Right cardiac atrium (tissue), 5 donors: ENCODE measurements around the gene LRP1B. TPM values are rescaled to one million over a fixed set of nuclear protein-coding genes. Genes with fewer than 3 reads are reported as not detected.
"Not testable (repeated sequence)": the region's sequence is repeated elsewhere in the genome, so short reads cannot be mapped to it uniquely, and the experiment has no call there.

Source experiments
- ATAC-seq, 2 donors: fragments of 200-7000 bp; cut with Tn5 transposase; one replicate each; pipeline versions ENCODE4 v1.8.0 to v1.9.1; 2020; ENCODE audit warnings: moderate library complexity in 2 of 2, mild to moderate bottlenecking in 1 of 2
- DNase-seq, 3 donors: peaks; one replicate each; pipeline ENCODE4 v3.0.0-alpha.2; 2020
- H3K27ac ChIP-seq: one replicate; pipeline ENCODE4 v1.5.1; 2013; ENCODE audit warnings: mild to moderate bottlenecking, low read length, control low read depth, moderate library complexity
- H3K27me3 ChIP-seq: one replicate; pipeline ENCODE4 v1.6.1; 2013; ENCODE audit not compliant: control insufficient read depth, insufficient read depth
- H3K4me1 ChIP-seq: one replicate; pipeline ENCODE4 v1.6.1; 2013; ENCODE audit warnings: low read length; ENCODE audit not compliant: control insufficient read depth, insufficient read depth
- H3K4me3 ChIP-seq: one replicate; pipeline ENCODE4 v1.5.1; 2013; ENCODE audit warnings: low read length, control low read depth
- H3K9me3 ChIP-seq: one replicate; pipeline ENCODE4 v1.6.1; 2013; ENCODE audit warnings: low read length; ENCODE audit not compliant: control insufficient read depth
- WGBS: extraction: QIAGEN DNeasy Blood & Tissue Kit; methylation state at CpG from one replicate; pipeline ENCODE4 v1.1.7; 2013; 5-methylcytosine and 5-hydroxymethylcytosine counted together
- intact Hi-C, 4 donors: fragments of 100-400 bp; cut with DNase I; formaldehyde crosslinking; loops; one replicate each; pipeline versions ENCODE4 v1.11.0 to v1.14.0; 2022 to 2023
- polyA plus RNA-seq: library from polyadenylated mRNA; stranded (reverse); fragments of 200-250 nt; gene quantifications from one replicate; pipeline ENCODE4 v1.2.3, GENCODE V29; 2013
- total RNA-seq, 4 donors: library from RNA; stranded (reverse); fragmentation: NEBNext Ultra II Directional; extraction: Animal tissue kit (Norgen Biotek cat#: 25700); gene quantifications; one replicate each; pipeline ENCODE4 v1.2.1, GENCODE V29; 2021
- donor health status: healthy with polysubstance abuse.
- donor health status: DM: no; HTN: yes; CAD: no.
- donor health status: DM: no; HTN: no; CAD: no.
- donor health status: DM: no; HTN: yes; CAD: no; lungs with severe emphysema.
- donor health status: DM: yes; HTN: yes; CAD: no.

Gene LRP1B
- total and polyA plus RNA-seq, 5 donors: 0.21 to 1.8 (median 0.34) TPM

DNA sequence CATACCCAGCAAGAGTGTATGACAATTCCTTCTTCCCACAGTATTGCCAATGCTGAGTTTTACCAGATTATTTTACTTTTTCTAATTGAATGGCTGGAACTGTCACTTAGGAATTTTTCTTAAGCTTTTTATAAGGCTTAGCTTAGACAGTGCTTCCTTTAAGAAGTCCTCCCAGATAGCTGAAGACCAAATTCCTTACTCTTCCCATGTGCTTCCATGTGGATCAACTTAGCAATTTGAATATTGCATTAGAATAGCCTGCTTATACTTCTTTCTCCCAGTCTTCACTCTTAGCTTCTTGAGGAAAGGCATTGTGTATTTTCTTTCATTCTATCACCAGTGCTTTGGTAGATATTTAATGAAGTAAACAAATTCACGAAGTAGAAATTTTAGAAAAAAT, 1144.4 kb downstream of the LRP1B start:
- Histone ChIP-seq H3K27me3 (no peaks in the 10 kb centered on the region), H3K27ac (no peak overlapping the region), H3K9me3 (no peaks in the 10 kb centered on the region), H3K4me3 (no peak overlapping the region), H3K4me1 (no peaks in the 10 kb centered on the region)
- 74% methylated on average over 1 of the region's 1 CpG for WGBS
- no peak for ATAC-seq
- intact Hi-C loops: no loop called here
- DNase-seq: no peak

DNA sequence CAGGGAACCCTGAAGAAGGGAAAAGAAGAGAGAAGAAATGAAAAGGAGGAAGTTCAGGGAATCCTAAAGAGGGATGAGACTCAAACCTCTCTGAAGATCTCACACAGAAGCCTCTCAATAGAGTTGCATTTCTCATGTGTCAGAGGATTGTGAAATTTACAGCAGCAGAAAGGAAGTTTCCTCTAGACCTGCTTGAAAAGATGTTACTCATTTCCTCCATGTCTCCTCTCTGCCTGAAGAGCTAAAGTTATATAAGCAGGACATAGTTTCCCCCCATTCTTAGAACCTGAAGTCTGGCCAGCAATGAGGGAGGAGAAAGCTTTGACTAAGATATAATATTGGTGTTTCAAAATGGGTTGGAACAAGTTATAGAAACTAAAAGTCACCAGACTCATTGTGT, 1155.6 kb downstream of the LRP1B start:
- DNase-seq (no peak), ATAC-seq (no peak)
- intact Hi-C loops: no loop called here
- Histone ChIP-seq H3K4me1 (no peaks in the 10 kb centered on the region), H3K27me3 (no peaks in the 10 kb centered on the region), H3K4me3 (no peak overlapping the region), H3K27ac (no peak overlapping the region), H3K9me3 (no peaks in the 10 kb centered on the region)

DNA sequence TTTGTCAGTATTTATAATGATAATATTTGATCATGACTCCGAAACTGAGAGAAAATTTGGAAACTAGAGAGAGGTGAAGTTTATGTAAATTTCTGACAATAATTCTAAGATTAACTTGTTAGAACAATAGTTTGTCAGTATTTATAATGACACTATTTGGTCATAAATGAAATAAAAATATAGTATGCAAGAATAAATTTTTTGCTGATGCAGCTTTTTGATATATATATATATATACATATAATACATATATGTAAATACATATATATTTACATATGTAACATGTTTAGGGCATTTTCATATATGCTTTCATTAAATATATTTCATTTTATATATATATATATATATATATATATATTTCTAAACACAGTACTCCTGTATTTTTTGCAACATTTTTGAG, 1158.1 kb downstream of the LRP1B start:
- Histone ChIP-seq H3K27ac (no peak overlapping the region), H3K9me3 (no peaks in the 10 kb centered on the region), H3K4me3 (no peak overlapping the region), H3K4me1 (no peaks in the 10 kb centered on the region), H3K27me3 (no peaks in the 10 kb centered on the region)
- WGBS: 74% methylated on average over 1 of the region's 1 CpG
- no peak for DNase-seq
- ATAC-seq: no peak
- intact Hi-C loops: no loop called here

DNA sequence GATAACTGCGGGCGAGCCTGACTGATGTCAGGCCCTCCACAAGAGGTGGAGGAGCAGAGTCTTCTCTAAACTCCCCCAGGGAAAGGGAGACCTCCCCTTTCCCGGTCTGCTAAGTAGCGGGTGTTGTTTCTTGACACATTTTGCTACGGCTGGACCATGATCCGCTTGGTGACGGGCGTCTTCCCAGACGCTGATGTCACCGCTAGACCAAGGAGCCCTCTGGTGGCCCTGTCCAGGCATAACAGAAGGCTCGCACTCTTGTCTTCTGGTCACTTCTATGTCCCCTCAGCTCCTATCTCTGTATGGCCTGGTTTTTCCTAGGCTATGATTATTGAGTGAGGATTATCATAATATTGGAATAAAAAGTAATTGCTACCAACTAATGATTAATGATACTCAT, 1166.5 kb downstream of the LRP1B start:
- H3K27me3 ChIP-seq, intact Hi-C loops, H3K27ac ChIP-seq, DNase-seq, H3K9me3 ChIP-seq, H3K4me1 ChIP-seq, ATAC-seq, H3K4me3 ChIP-seq: not testable (repeated sequence)
- WGBS: 58% methylated on average over 11 of the region's 11 CpGs

DNA sequence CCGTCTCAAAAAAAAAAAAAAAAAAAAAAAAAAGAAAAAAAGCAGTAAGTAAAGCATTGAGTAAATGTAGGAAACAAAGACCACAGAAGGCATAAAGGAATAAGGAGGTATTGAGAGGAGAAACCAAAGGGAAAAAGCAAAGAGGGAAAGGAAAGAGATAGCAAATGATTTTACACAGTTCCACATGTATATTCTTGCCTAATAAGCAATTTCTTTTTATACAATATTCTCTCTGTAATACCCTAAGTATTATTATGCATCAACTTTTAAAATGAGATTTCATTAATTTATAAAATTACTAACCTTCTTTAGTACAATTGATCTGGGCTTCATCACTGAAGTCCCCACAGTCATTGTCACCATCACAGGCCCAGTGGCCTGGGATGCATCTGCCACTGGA, 1180.9 kb downstream of the LRP1B start:
- intact Hi-C loops: no loop called here
- no peaks in the 10 kb centered on the region for H3K9me3 ChIP-seq
- DNase-seq (no peak), ATAC-seq (no peak)
- no peaks in the 10 kb centered on the region for H3K27me3 ChIP-seq
- 83% methylated on average over 1 of the region's 1 CpG for WGBS
- H3K4me3 ChIP-seq: no peak overlapping the region
- no peak overlapping the region for H3K27ac ChIP-seq
- H3K4me1 ChIP-seq: no peaks in the 10 kb centered on the region

DNA sequence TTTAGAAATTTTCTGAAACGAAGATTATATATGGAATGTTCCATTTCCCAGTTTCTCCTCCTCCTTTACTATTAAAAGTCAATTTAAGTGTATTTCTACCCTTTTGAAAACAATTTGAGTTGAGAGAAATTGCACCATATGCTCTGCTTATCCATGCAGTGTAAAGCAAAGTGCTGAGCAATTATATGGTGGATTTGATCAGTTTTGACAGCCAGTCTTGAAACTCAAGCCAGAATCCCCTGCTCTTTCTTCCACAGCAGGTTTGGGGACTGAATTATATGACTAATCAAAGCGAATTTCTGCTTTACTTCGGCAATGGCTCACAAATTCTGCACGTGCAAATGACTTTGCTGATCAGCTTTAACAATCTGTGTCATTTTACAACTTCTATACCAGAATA, 1183.6 kb downstream of the LRP1B start:
- ATAC-seq: no peak

DNA sequence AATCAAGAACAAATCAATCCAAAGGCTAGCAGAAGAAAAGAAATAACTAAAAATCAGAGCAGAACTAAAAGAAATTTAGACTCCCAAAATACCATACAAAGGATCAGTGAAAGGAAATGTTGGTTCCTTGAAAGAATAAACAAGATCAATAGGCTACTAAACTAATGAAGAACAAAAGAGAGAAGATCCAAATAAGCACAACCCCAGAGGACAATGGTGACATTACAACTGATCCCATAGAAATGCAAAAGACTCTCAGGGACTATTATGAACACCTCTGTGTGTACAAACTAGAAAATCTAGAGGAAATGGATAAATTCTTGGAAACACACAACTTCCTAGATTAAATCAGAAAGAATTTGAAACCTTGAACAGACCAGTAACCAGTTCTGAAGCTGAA, 1186.9 kb downstream of the LRP1B start:
- ATAC-seq (no peak), DNase-seq (no peak)
- Histone ChIP-seq H3K4me1 (no peaks in the 10 kb centered on the region), H3K27ac (no peak overlapping the region), H3K4me3 (no peak overlapping the region), H3K27me3 (no peaks in the 10 kb centered on the region), H3K9me3 (no peaks in the 10 kb centered on the region)
- intact Hi-C loops: no loop called here

More for the DNA sequence above, 1183.6 kb downstream of the LRP1B start:
- H3K27me3 ChIP-seq: no peaks in the 10 kb centered on the region
- H3K27ac ChIP-seq: no peak overlapping the region
- no peaks in the 10 kb centered on the region for H3K9me3 ChIP-seq
- intact Hi-C loops: no loop called here
- WGBS: 78% methylated on average over 4 of the region's 4 CpGs
- DNase-seq: no peak
- H3K4me1 ChIP-seq: no peaks in the 10 kb centered on the region
- no peak overlapping the region for H3K4me3 ChIP-seq

DNA sequence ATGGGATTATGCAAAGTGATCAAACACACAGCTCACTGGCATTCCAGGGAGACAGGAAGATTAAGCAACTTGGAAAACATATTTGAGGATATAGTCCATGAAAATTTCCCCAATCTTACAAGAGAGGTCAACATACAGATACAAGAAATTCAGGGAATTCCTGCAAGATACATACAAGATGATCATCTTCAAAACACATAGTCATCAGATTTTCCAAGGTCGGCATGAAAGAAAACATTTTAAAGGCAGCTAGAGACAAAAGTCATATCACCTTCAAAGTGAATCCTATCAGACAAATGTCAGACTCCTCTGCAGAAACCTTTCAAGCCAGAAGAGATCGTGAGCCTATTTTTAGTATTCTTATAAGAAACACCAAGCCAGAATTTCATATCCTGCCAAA, 1188.5 kb downstream of the LRP1B start:
- Histone ChIP-seq H3K27me3 (no peaks in the 10 kb centered on the region), H3K4me1 (no peaks in the 10 kb centered on the region), H3K4me3 (no peak overlapping the region), H3K9me3 (no peaks in the 10 kb centered on the region), H3K27ac (no peak overlapping the region)
- DNase-seq (no peak), ATAC-seq (no peak)
- WGBS: 45% methylated on average over 2 of the region's 2 CpGs
- intact Hi-C loops: no loop called here

DNA sequence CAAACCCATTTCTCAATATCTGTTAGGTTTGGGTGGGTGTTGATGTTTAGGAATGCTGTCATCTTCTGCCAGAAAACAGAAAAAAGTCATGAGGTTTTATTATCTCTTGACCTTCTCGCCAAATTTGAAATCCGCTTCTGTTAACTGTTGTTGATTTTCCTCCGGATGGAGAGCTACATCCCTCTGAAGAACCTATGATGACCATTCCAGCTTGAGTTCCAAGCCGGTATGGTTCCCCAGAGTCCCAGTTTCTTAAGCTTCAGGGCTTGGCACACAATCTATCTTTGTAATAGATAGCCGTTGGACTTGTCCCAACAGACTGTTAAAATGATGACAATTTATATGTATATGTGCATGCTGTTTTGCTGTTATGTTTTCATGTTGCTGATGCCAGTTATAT, 1201.0 kb downstream of the LRP1B start:
- WGBS: 29% methylated on average over 5 of the region's 5 CpGs
- Histone ChIP-seq H3K27me3 (no peaks in the 10 kb centered on the region), H3K9me3 (no peaks in the 10 kb centered on the region), H3K27ac (no peak overlapping the region), H3K4me1 (no peaks in the 10 kb centered on the region), H3K4me3 (no peak overlapping the region)
- intact Hi-C loops: no loop called here
- no peak for DNase-seq
- ATAC-seq: no peak

DNA sequence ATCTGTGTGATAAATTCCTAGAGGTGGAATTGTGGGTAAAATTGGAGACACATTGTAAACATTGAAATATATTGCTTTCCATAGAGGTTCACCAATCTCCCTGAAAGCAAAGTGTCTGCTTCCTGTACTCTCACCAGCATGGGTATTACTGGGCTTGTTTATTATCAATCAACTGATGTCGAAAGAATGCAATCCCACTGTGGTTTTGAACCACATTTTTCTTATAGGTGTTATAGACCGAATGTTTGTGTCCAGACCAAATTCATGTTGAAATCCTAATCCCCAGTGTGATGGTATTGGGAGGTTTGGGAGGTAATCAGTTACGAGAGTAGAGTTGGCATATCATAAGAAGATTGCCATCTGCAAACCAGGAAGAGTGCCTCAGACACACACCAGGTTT, 1212.4 kb downstream of the LRP1B start:
- H3K27ac ChIP-seq: no peak overlapping the region
- intact Hi-C loops: no loop called here
- no peaks in the 10 kb centered on the region for H3K4me1 ChIP-seq
- DNase-seq (no peak), ATAC-seq (no peak)
- H3K9me3 ChIP-seq: no peaks in the 10 kb centered on the region
- H3K27me3 ChIP-seq: no peaks in the 10 kb centered on the region
- no peak overlapping the region for H3K4me3 ChIP-seq
- 74% methylated on average over 3 of the region's 3 CpGs for WGBS

DNA sequence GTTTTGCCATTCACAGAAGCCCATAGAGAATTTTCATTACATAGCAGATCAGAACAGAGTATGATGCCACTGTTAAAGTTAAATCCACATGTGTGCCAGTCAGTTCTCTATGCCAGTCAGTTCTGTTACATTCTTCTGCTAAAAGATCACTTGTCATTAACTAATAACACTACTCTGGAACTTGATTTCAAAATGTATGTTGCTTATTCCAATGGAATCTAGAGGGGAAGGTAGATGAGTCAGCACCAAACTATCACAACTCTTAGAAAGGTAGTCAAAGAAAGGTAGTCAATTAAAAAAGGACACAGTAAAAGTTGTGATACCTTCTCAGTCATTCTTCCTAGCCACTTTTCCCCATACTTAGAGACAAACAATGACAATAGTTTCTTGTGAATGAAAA, 1214.4 kb downstream of the LRP1B start:
- Histone ChIP-seq H3K4me3 (no peak overlapping the region), H3K27me3 (no peaks in the 10 kb centered on the region), H3K9me3 (no peaks in the 10 kb centered on the region), H3K27ac (no peak overlapping the region), H3K4me1 (no peaks in the 10 kb centered on the region)
- no peak for DNase-seq
- intact Hi-C loops: no loop called here
- ATAC-seq: no peak

DNA sequence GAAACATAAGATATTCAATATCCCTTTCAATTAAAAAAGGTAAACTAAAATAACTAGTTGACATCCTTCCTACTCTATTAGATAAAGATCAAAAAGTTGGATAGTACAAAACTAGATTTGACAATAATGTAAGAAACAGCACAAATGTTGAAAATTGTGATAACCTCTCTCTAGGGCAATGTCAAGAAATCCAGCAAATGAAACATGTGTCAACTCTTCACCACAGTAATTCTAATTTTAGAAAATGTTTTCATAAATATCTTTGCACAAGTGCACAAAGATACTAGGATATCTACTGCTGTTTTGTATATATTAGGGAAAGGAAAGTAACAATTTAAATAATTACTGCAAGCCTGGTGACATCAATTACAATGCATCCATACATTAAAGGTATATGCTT, 1220.1 kb downstream of the LRP1B start:
- H3K27me3 ChIP-seq: no peaks in the 10 kb centered on the region
- DNase-seq (no peak), ATAC-seq (no peak)
- H3K27ac ChIP-seq: no peak overlapping the region
- intact Hi-C loops: no loop called here
- H3K9me3 ChIP-seq: no peaks in the 10 kb centered on the region
- no peaks in the 10 kb centered on the region for H3K4me1 ChIP-seq
- H3K4me3 ChIP-seq: no peak overlapping the region
